ENCODE data around the gene PLA2G2E.
"Not testable (repeated sequence)": the region's sequence is repeated elsewhere in the genome, so short reads cannot be mapped to it uniquely, and the experiment has no call there.

PLA2G2E gene

GRCh38 chr1:19888112-19888511 is 35.3 kb downstream of the PLA2G2E start:
- H3K27me3 ChIP-seq (ENCODE audit: low read depth, low read length) = no peaks in the 10 kb centered on the region
- no peak overlapping the region for H3K27ac ChIP-seq (ENCODE audit: low read length)
- no peak overlapping the region for H3K4me2 ChIP-seq (ENCODE audit: low read length)
- TF ChIP-seq CTCF (IDR thresholded peaks at IDR 0.05; ENCODE audit: low read depth, low read length) (no peak), EZH2phosphoT487 (IDR thresholded peaks at IDR 0.05; ENCODE audit: low read depth) (no peak)
- H3K4me3 ChIP-seq (ENCODE audit: low read length) = no peak overlapping the region
- H2AFZ ChIP-seq (ENCODE audit: low read depth, low read length) = no peak overlapping the region
- peaks cover 18% of the 10 kb centered on the region for H3K36me3 ChIP-seq (replicated peaks; ENCODE audit: low read depth, low read length)
- H3K4me1 ChIP-seq (ENCODE audit: low read length) = peaks cover 27% of the 10 kb centered on the region
- H3K9ac ChIP-seq (ENCODE audit: low read length) = no peak overlapping the region
- H3K9me3 ChIP-seq (ENCODE audit: insufficient read depth, low read length) = no peaks in the 10 kb centered on the region
- peaks cover 71% of the 10 kb centered on the region for H3K79me2 ChIP-seq (ENCODE audit: low read length)
- H4K20me1 ChIP-seq (ENCODE audit: insufficient read depth, low read length) = peaks cover 35% of the 10 kb centered on the region

- Histone ChIP-seq H3K79me2 (ENCODE audit: low read length) (peaks cover 79% of the 10 kb centered on the region), H3K27ac (ENCODE audit: low read length) (no peak overlapping the region), H3K4me1 (ENCODE audit: low read length) (peaks cover 14% of the 10 kb centered on the region), H3K9me3 (ENCODE audit: insufficient read depth, low read length) (no peaks in the 10 kb centered on the region), H3K4me3 (ENCODE audit: low read length) (no peak overlapping the region), H3K36me3 (replicated peaks; ENCODE audit: low read depth, low read length) (peaks cover 4% of the 10 kb centered on the region), H3K9ac (ENCODE audit: low read length) (no peak overlapping the region), H3K27me3 (ENCODE audit: low read depth, low read length) (no peaks in the 10 kb centered on the region), H3K4me2 (ENCODE audit: low read length) (no peak overlapping the region), H4K20me1 (ENCODE audit: insufficient read depth, low read length) (peaks cover 30% of the 10 kb centered on the region), H2AFZ (ENCODE audit: low read depth, low read length) (no peak overlapping the region)
- TF ChIP-seq CTCF (IDR thresholded peaks at IDR 0.05; ENCODE audit: low read depth, low read length) (no peak), EZH2phosphoT487 (IDR thresholded peaks at IDR 0.05; ENCODE audit: low read depth) (no peak)
These were observed 37.6 kb downstream of the PLA2G2E start for GRCh38 chr1:19885821-19886220.

- Histone ChIP-seq H4K20me1 (ENCODE audit: insufficient read depth, low read length) (peaks cover 25% of the 10 kb centered on the region), H3K79me2 (ENCODE audit: low read length) (peaks cover 66% of the 10 kb centered on the region), H2AFZ (ENCODE audit: low read depth, low read length) (no peak overlapping the region), H3K4me3 (ENCODE audit: low read length) (no peak overlapping the region), H3K9ac (ENCODE audit: low read length) (no peak overlapping the region), H3K4me1 (ENCODE audit: low read length) (peaks cover 14% of the 10 kb centered on the region), H3K36me3 (replicated peaks; ENCODE audit: low read depth, low read length) (no peaks in the 10 kb centered on the region), H3K9me3 (ENCODE audit: insufficient read depth, low read length) (no peaks in the 10 kb centered on the region), H3K4me2 (ENCODE audit: low read length) (no peak overlapping the region), H3K27me3 (ENCODE audit: low read depth, low read length) (no peaks in the 10 kb centered on the region), H3K27ac (ENCODE audit: low read length) (no peak overlapping the region)
- TF ChIP-seq CTCF (IDR thresholded peaks at IDR 0.05; ENCODE audit: low read depth, low read length) = no peak
- no peak for TF ChIP-seq EZH2phosphoT487 (IDR thresholded peaks at IDR 0.05; ENCODE audit: low read depth)
These were observed 39.1 kb downstream of the PLA2G2E start for GRCh38 chr1:19884312-19884711.

- H3K79me2 ChIP-seq (ENCODE audit: low read length) = peaks cover 48% of the 10 kb centered on the region
- no peaks in the 10 kb centered on the region for H3K36me3 ChIP-seq (replicated peaks; ENCODE audit: low read depth, low read length)
- peak within 1 kb of the TSS; percentile 83 for H3K9ac ChIP-seq (ENCODE audit: low read length)
- H3K4me3 ChIP-seq (ENCODE audit: low read length) = peak within 1 kb of the TSS; percentile 96
- H3K27me3 ChIP-seq (ENCODE audit: low read depth, low read length) = no peaks in the 10 kb centered on the region
- TF ChIP-seq CTCF (IDR thresholded peaks at IDR 0.05; ENCODE audit: low read depth, low read length) = peak; percentile 69
- no peak for TF ChIP-seq EZH2phosphoT487 (IDR thresholded peaks at IDR 0.05; ENCODE audit: low read depth)
- peak within 1 kb of the TSS; percentile 99 for H2AFZ ChIP-seq (ENCODE audit: low read depth, low read length)
- peaks cover 14% of the 10 kb centered on the region for H3K4me1 ChIP-seq (ENCODE audit: low read length)
- peaks cover 19% of the 10 kb centered on the region for H4K20me1 ChIP-seq (ENCODE audit: insufficient read depth, low read length)
- peak within 1 kb of the TSS; percentile 32; the same call in 1 of the 2 replicates for H3K27ac ChIP-seq (ENCODE audit: low read length)
- no peaks in the 10 kb centered on the region for H3K9me3 ChIP-seq (ENCODE audit: insufficient read depth, low read length)
- H3K4me2 ChIP-seq (ENCODE audit: low read length) = peak within 1 kb of the TSS; percentile 99
These were observed 41.0 kb downstream of the PLA2G2E start, which contains the start of gene OTUD3 for GRCh38 chr1:19882111-19883071. Gene OTUD3, plus strand, starts transcription at chr1:19882395. Its CDS starts 119 bp downstream, at chr1:19882514.

- not testable (repeated sequence) for H3K4me2 ChIP-seq (ENCODE audit: low read length); H3K4me3 ChIP-seq (ENCODE audit: low read length); H3K9ac ChIP-seq (ENCODE audit: low read length); H3K27ac ChIP-seq (ENCODE audit: low read length); H3K9me3 ChIP-seq (ENCODE audit: insufficient read depth, low read length); H3K36me3 ChIP-seq (replicated peaks; ENCODE audit: low read depth, low read length); H2AFZ ChIP-seq (ENCODE audit: low read depth, low read length); H3K27me3 ChIP-seq (ENCODE audit: low read depth, low read length)
- peaks cover 15% of the 10 kb centered on the region; the same call in 1 of the 2 replicates for H4K20me1 ChIP-seq (ENCODE audit: insufficient read depth, low read length)
- H3K4me1 ChIP-seq (ENCODE audit: low read length) = peaks cover 14% of the 10 kb centered on the region
- H3K79me2 ChIP-seq (ENCODE audit: low read length) = peaks cover 36% of the 10 kb centered on the region
These were observed 42.6 kb downstream of the PLA2G2E start for GRCh38 chr1:19880841-19881240.

Measured in OCI-LY3 (cell line).